Uterus (tissue), 4 donors: ENCODE results near the gene SH2D7. TPM values are rescaled to one million over a fixed set of nuclear protein-coding genes. Genes with fewer than 3 reads are reported as not detected.

ENCODE experiments used
- DNase-seq, 2 donors: peaks; one replicate each; pipeline ENCODE4 v3.0.0-alpha.2; 2019 to 2020
- H3K27ac ChIP-seq, 2 donors: fragments of 200-600 bp; sonication (generic); 1 replicate in 1 of 2; 2 replicates in 1 of 2; pipeline ENCODE4 v1.5.1; 2016 to 2018
- H3K27me3 ChIP-seq, 2 donors: fragments of 200-600 bp; sonication (generic); one replicate each; pipeline ENCODE4 v1.5.1; 2018 to 2019; ENCODE audit warnings: control low read depth in 1 of 2
- H3K36me3 ChIP-seq, 2 donors: fragments of 200-600 bp; sonication (generic); one replicate each; pipeline ENCODE4 v1.5.1; 2019; ENCODE audit warnings: control low read depth in 1 of 2
- H3K4me1 ChIP-seq, 2 donors: fragments of 200-600 bp; sonication (generic); one replicate each; pipeline ENCODE4 v1.5.1; 2018 to 2019; ENCODE audit warnings: control low read depth in 1 of 2
- H3K4me3 ChIP-seq, 2 donors: fragments of 200-600 bp; sonication (generic); 1 replicate in 1 of 2; 2 replicates in 1 of 2; pipeline ENCODE4 v1.5.1; 2018 to 2019; ENCODE audit warnings: mild to moderate bottlenecking in 1 of 2
- H3K9me3 ChIP-seq, 2 donors: fragments of 200-600 bp; sonication (generic); one replicate each; pipeline ENCODE4 v1.5.1; 2019; ENCODE audit warnings: control low read depth in 1 of 2
- CTCF ChIP-seq, 4 experiments: fragments of 200-600 bp in 2 of 4; fragments of 450-650 bp in 2 of 4; sonication (generic) in 2 of 4; IDR thresholded peaks; one replicate each; pipeline ENCODE4 v1.5.1; 2016 to 2019; ENCODE audit warnings: antibody characterized with exemption in 4 of 4, mild to moderate bottlenecking in 2 of 4, moderate library complexity in 1 of 4
- POLR2A ChIP-seq, 2 donors: fragments of 450-650 bp; IDR thresholded peaks; one replicate each; pipeline ENCODE4 v1.6.1; 2016; ENCODE audit warnings: antibody characterized with exemption in 2 of 2, mild to moderate bottlenecking in 1 of 2, moderate library complexity in 1 of 2
- intact Hi-C: fragments of 100-400 bp; cut with DNase I; formaldehyde crosslinking; loops from one replicate; pipeline ENCODE4 v1.15.1; 2023; ENCODE audit warnings: low total_unique reads
- total RNA-seq, 4 donors: library from RNA; depleted of rRNA in 3 of 4; stranded (reverse); fragments of >200 nt in 3 of 4; gene quantifications; one replicate each; pipeline versions ENCODE4 v1.1.0 to v1.2.4, GENCODE V29; 2014 to 2023
- donor health status: DM: yes; HTN: yes; CAD: no.

Gene SH2D7
- not detected for total RNA-seq

- no peaks in the 10 kb centered on the region for H3K27me3 ChIP-seq
- peak in 1 of 2 donors; percentile 12 for DNase-seq
- no peak within 1 kb of the TSS for H3K4me3 ChIP-seq
- H3K4me1 ChIP-seq = no peaks in the 10 kb centered on the region
- intact Hi-C loops = no loop called here
- H3K9me3 ChIP-seq = no peaks in the 10 kb centered on the region
- no peak for TF ChIP-seq CTCF (IDR thresholded peaks at IDR 0.05)
- no peak for TF ChIP-seq POLR2A (IDR thresholded peaks at IDR 0.05)
- no peaks in the 10 kb centered on the region for H3K36me3 ChIP-seq
- peak within 1 kb of the TSS in 1 of 2 donors; percentile 37 for H3K27ac ChIP-seq
These were observed at the start of gene SH2D7 for GRCh38 chr15:78092261-78093041. Gene SH2D7, plus strand, starts transcription at chr15:78092561. Its CDS starts 24 bp downstream, at chr15:78092585.

GRCh38 chr15:78044407-78045155 lies 47.8 kb upstream of the SH2D7 start:
- intact Hi-C loops = no loop called here
- no peaks in the 10 kb centered on the region for H3K9me3 ChIP-seq

GRCh38 chr15:78045189-78045588 lies 47.2 kb upstream of the SH2D7 start:
- Histone ChIP-seq H3K9me3 (no peaks in the 10 kb centered on the region), H3K27me3 (no peaks in the 10 kb centered on the region), H3K27ac (peak overlapping the region in 1 of 2 donors; percentile 18), H3K4me3 (no peak overlapping the region), H3K36me3 (no peaks in the 10 kb centered on the region), H3K4me1 (peaks cover 6 to 7% of the 10 kb centered on the region in 2 donors)
- intact Hi-C loops = no loop called here
- DNase-seq = no peak
- TF ChIP-seq POLR2A (IDR thresholded peaks at IDR 0.05) (no peak), CTCF (IDR thresholded peaks at IDR 0.05) (no peak)

More at GRCh38 chr15:78044407-78045155, 47.8 kb upstream of the SH2D7 start:
- Histone ChIP-seq H3K36me3 (no peaks in the 10 kb centered on the region), H3K4me1 (peaks cover 5% of the 10 kb centered on the region in 2 donors), H3K4me3 (no peak overlapping the region), H3K27me3 (no peaks in the 10 kb centered on the region), H3K27ac (peak overlapping the region in 1 of 2 donors; percentile 18)
- TF ChIP-seq POLR2A (IDR thresholded peaks at IDR 0.05) (no peak), CTCF (IDR thresholded peaks at IDR 0.05) (no peak)
- no peak for DNase-seq

DNA sequence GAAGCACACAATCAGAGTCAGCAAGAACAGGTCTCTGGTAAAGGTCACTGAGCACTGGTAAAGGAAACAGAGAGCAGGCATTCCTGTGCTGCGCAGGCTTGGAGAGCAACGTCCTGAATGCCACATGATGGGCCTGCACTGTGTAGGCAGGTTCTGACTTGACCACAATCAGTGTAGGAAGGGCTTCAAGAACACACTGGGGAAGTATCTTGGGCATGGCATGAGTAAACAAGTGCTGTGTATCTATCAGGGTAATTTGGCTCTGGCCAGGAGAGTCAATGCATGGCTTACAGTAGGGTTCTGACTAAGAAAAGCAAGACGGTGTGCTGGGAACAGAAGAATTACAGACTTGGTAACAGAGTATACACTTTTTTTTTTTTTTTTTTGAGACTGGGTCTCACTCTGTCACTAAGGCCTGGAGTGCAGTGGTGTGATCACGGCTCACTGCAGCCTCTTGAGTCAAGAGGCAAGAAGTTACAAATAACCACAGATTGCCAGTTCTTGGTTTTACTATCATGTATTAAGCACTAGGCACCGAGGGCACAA lies 45.5 kb upstream of the SH2D7 start:
- intact Hi-C loops = no loop called here
- no peaks in the 10 kb centered on the region for H3K27me3 ChIP-seq
- no peaks in the 10 kb centered on the region for H3K36me3 ChIP-seq
- peak overlapping the region; percentile 68 to 71 for H3K27ac ChIP-seq
- H3K4me1 ChIP-seq = peaks cover 6 to 7% of the 10 kb centered on the region in 2 donors
- DNase-seq = no peak
- H3K9me3 ChIP-seq = no peaks in the 10 kb centered on the region
- H3K4me3 ChIP-seq = no peak overlapping the region
- TF ChIP-seq POLR2A (IDR thresholded peaks at IDR 0.05) (no peak), CTCF (IDR thresholded peaks at IDR 0.05) (no peak)
